Stimulated activated CD8-positive, alpha-beta memory T cell treated with anti-CD3 and anti-CD28 coated beads, Interleukin-7, amount 100 ng/mL, for 24 hours (primary cell): Measurements from ENCODE around the gene NDUFB6.
"Not testable (repeated sequence)": the region's sequence is repeated elsewhere in the genome, so short reads cannot be mapped to it uniquely, and the experiment has no call there.

Experiments used
- DNase-seq: peaks from one replicate; pipeline ENCODE4 v3.0.0-alpha.2; 2020; ENCODE audit warnings: low read depth

NDUFB6 gene

GRCh38 chr9:32572900-32573523 is at the start of gene NDUFB6:
Gene NDUFB6 (minus strand): TSS chr9:32573159. CDS start chr9:32573060, 99 bp downstream.
- DNase-seq = peak; percentile 96

DNA sequence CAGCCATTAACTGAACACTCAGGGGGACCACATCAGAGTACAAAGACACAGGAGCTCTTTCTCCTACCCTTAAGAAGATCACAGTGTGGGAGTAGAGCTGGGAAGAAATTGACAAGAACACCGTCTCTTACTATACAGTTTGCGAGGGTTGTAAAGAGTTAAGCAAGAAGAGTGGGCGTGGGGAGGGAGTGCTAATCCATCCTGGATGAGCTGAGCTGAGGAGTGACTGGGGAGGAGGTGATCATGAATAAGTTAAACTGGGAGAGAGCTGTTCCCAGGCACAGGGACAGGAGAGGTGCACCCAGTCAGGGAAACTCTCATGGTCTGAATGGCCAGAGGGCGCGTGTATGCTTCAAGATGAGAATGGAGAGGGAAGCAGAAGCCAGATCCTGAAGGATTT is 45.3 kb upstream of the NDUFB6 start:
- DNase-seq = no peak

DNA sequence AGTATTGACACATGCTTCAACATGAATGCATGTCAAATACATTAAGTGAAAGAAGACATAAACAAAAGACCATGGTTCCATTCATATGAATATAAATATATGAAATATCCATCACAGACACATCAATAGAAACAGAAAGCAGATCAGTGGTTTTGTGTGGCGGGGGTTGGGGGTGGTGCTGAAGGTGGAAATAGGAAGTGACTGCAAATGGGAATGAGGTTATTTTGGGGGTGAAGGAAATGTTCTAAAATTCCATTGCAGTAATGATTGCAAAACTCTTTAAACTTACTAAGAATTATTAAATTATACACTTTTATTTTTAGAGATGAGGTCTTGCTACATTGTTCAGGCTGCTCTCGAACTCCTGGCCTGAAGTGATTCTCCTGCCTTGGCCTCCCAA is 33.9 kb upstream of the NDUFB6 start:
- DNase-seq = no peak

- DNase-seq = no peak
These were observed 31.2 kb upstream of the NDUFB6 start for GRCh38 chr9:32603914-32604852.

- not testable (repeated sequence) for DNase-seq
These were observed 26.1 kb upstream of the NDUFB6 start for GRCh38 chr9:32599021-32599420.

GRCh38 chr9:32596936-32597335 is 24.0 kb upstream of the NDUFB6 start:
- DNase-seq = no peak

DNA sequence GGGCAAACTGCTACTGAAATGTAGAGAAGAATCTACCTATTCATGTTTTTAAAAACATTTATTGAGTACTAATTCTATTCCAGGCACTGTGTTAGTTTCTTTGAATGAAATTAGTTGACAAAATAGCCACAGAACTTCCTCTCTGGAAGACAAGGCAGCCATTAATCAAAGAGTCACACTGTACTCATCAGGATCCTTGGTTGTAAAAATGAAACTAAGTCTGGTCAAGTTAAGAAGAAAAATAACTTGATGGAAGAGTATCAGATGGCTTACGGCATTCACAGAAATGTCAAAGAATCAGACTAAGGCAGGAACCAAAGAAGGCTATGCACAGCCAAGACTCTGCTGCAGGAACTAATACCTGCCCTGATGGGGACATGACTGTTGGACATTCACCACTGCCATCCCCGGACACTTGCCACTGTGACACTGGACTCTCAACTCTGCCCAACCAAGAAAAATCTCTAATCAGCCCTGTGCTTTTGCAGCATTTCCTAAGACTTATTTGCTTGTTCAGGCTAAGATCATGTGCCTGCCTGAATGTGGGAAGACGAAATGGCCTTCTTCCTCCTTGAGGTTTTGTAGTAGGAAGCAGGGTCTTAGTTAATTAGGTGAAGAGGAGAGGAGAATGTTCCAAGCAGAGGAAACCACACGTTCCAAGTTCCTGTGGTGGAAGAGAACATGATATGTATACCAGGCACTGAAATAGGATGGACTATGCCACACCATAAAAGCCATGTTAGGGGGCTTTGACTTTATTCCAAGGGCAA is 23.3 kb upstream of the NDUFB6 start:
- DNase-seq = no peak

GRCh38 chr9:32590898-32591297 is 17.9 kb upstream of the NDUFB6 start:
- no peak for DNase-seq

- DNase-seq = no peak
These were observed 17.5 kb upstream of the NDUFB6 start for GRCh38 chr9:32590476-32590875.

DNA sequence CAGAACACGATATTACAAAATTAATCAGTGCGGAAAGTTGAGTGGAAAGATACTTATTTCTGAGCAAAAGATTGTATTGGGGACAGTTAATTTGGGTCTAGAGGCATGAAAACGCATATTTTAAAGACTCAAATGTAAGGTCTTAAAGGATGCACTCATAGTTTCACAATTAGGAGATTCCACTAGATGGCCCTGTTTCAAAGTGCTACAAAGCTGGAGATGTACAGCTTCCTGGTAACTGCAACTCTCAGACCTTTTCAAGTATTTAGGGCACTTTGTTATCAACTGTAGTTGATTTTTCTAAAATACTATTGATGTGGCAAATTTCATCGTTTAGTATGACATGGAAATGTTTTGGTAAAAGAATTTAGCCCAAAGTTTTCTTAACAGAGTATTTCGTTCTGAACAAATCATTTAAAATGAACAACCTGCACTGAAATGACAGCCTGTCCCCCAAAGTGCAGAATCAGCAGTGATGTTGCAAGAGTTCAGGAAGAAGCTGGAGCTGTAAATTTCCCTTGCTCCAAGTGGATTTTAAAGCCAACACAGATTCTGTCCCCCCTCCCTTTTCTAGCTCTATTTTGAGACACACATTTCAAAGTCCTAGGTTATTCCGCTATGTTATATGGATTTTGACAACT is 16.2 kb upstream of the NDUFB6 start:
- no peak for DNase-seq

- DNase-seq = no peak
These were observed 14.9 kb upstream of the NDUFB6 start for GRCh38 chr9:32587901-32588300.

DNA sequence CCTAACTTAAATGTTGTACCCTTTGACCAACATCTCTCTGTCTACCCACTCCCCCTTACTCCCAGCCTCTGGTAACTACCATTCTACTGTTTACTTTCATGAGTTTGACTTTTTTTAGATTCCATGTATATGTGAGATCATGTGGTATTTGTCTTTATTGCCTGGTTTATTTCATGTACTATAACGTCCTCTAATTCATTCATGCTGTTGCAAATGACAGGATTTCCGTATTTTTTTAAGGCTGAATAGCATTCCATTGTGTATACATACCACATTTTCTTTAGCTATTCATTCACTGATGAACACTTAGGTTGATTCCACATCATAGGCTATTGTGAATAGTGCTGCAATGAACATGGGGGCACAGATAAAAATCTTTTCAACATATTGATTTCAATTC is 11.8 kb upstream of the NDUFB6 start:
- no peak for DNase-seq

DNA sequence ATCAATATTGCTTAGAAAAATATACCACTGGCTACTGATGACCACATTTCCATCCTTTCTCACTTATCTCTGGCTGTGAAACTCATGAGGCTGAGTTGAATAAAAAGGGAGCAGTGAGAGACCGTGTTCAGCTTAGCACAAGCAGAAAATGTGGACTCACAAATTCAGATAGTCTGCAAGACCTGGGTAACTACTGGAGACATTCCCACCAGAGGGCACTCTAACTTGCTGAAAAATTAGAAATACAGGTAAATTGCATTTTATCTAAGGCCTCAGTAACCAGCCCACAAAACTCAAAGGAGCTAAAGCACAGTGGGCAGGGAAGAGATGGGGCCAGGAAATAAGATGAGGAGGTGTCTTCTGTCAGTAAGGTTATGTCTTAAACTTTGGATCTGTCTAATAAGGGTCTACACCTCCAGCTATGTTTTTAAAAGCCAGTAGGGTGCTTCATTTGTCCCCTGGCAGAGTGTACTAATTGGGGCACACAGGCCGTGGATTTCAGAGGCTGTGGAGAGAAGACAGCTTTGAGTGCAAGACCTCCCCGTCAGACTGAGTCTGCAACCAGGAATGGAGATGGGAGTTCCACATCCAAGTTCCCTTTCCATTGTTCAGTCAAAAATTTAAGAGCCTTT is 8.7 kb upstream of the NDUFB6 start:
- no peak for DNase-seq

DNA sequence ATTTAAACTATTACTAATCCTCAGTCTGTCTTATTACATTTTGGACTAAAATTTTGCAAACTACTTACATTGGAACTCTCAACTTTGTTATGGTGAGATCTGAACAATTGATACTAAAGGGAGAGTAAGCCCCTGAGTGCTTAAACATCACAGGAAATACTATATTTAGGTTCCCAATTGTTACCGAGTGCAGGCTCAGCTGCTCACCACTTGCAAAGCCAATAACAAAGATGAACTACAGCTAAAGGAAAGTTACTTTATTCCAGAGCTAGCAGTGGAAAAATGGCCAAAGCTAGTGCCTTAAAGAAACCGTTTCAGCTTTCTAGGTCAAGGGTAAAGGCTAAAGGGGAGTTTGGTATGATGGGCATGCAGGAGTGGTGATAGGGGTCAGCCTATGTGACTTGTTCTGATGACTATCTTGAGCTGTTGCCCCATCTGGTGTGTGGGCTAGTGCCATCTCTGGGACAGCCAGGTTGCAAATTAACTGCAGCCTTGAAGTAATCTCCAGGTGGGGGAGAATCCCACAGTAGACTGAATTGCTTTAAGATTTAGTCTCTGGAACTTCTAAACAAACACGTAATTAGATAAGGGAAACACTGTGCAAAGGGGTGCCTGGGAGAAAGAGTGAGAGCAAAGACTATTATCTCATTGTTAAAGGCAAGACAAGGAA is 7.8 kb upstream of the NDUFB6 start:
- no peak for DNase-seq

DNA sequence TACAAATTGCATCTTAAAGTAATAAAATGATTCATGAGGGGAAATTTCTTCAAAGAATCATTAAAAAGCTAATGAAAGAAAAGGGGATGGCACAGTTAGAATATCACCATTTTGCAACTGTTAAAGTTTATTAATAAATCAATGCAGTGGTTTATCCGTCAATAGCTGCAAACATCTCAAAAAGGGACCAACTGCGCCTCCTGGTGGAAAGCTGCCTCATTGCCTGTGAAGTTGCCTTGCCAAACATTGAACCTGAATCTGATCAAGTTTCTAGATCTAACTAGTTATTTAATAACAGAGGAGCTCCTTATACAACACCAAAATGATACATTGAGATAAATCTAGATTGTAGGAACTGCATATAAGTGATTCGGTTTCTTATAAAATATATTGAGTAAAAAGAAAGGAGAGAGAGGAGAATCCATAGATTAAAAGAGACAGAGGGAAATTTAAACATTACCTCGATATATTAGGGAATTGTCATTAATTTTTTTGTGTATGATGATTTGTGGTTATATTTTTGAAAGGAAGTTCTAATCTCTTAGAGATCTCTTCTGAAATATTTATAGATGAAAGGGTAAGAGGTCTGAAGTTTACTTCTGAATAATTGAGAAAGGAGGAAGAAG is 6.9 kb upstream of the NDUFB6 start:
- DNase-seq = peak; percentile 70

DNA sequence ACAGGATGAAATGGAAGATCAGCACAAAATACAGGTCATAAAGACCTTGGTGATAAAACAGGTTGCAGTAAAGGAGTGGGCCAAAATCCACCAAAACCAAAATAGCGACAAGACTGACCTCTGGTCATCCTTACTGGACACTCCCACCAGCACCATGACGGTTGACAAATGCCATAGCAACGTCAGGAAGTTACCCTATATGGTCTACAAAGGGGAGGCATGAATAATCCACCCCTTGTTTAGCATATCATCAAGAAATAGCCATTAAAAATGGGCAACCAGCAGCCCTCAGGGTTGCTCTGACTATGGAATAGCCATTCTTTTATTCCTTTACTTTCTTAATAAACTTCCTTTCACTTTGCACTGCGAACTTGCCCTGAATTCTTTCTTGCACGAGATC is 6.0 kb upstream of the NDUFB6 start:
- DNase-seq = no peak

DNA sequence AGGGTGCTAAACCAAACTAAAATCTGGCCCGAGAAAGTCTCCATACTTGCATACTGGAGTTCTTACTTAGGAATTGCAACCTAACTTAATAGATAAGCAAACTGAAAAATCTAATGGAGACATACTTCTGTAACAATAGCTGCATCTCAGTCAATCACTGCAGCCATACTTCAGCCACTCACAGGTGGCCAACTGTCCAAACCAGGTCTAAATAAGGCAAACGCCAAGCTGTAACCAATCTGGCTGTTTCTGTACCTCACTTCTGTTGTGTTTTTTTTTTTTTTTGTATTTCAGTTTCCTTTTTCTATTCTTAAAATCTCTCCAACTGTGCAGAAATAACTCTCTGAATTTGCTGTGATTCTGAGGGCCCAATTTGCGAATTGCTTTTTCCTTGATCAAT is 4.4 kb upstream of the NDUFB6 start:
- no peak for DNase-seq

DNA sequence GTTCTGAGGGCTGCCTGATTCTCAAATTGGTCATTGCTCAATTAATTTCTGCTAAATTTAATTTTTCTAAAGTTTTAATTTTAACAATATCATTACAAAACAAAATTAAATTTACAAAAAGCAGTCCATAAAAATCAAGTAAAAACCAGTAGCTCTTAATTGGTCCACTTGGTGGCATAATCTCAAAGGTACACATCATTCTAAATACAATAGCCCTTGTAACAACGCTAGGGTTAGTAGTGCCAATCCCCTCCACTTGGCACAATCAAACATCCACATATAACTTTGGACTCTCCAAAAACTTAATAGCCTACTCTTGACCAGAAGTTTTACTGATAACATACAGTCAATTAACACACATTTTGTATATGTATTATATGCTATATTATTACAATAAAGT is 1.9 kb upstream of the NDUFB6 start:
- no peak for DNase-seq

DNA sequence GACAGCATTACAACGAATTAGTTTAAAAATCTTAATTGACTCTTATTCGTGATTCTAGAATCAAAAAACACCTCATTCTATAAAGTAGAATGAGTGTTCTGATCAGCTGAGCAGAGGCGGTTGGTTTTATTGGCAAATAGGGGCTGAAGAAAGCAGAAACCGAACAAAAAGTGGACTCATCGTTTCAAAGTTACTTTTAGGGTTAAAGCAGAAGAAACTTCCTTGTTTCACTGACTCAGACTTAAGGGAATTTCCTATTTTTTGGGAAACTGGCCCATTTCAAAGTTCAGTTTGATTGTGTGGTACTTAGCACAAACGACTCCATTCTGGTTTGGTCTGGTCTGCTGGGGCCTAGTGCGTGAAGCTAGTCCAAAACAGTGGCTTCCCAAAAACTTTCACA is 862 bp upstream of the NDUFB6 start:
- no peak for DNase-seq

GRCh38 chr9:32571969-32572899 is 725 bp downstream of the NDUFB6 start:
- DNase-seq = peak; percentile 37
